Measurements from ENCODE around the gene TMEM184C.

DNA sequence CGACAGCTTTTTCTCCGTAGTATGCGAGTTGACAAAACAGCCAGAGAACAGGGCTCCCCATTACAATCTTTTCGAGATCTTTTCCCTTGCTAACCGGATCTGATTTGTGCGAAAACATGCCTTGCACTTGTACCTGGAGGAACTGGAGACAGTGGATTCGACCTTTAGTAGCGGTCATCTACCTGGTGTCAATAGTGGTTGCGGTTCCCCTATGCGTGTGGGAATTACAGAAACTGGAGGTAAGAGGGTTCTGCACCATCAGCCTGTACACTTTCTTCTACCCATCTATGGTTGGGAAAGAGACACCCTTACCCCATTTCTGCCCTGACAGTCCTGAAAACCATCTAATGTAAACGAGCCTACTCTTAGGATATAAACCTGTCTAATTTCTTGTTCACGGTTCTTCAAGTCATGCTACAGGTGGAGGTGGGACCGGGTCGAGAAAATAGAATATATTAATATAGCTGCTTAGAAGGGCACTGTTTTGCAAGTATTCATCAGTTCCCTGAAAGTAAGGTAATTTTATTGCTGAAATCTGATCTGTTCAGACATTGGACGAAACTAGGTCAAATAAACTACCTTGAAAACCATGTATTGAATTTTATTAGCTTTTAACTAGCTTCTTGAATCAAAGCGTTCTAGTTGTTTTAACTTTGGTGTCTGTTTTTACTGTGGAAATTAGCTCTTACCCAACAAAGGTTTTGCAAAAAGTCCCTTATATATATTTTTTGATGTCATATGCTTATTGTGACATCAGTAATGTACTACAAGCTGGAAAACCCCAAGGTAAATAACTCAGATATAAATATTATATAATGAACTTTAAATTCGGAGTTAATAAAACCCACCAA, 869 bp downstream of the TMEM184C start:
- TF ChIP-seq EZH2 (IDR thresholded peaks at IDR 0.05; ENCODE audit: low read length, missing control alignments) = no peak
- TF ChIP-seq, protein P1, sequence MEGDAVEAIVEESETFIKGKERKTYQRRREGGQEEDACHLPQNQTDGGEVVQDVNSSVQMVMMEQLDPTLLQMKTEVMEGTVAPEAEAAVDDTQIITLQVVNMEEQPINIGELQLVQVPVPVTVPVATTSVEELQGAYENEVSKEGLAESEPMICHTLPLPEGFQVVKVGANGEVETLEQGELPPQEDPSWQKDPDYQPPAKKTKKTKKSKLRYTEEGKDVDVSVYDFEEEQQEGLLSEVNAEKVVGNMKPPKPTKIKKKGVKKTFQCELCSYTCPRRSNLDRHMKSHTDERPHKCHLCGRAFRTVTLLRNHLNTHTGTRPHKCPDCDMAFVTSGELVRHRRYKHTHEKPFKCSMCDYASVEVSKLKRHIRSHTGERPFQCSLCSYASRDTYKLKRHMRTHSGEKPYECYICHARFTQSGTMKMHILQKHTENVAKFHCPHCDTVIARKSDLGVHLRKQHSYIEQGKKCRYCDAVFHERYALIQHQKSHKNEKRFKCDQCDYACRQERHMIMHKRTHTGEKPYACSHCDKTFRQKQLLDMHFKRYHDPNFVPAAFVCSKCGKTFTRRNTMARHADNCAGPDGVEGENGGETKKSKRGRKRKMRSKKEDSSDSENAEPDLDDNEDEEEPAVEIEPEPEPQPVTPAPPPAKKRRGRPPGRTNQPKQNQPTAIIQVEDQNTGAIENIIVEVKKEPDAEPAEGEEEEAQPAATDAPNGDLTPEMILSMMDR (conservative IDR thresholded peaks at IDR 0.05 in 1 of 2, IDR thresholded peaks at IDR 0.05 in 1 of 2; ENCODE audit: low read depth in 1 of 2, low read length in 2 of 2) = no peak
